Epithelial cell of proximal tubule (primary cell): ENCODE data around the gene ASCC3. TPM values are rescaled to one million over a fixed set of nuclear protein-coding genes. Genes with fewer than 3 reads are reported as not detected.

ENCODE experiments used
- DNase-seq: peaks from one replicate; pipeline ENCODE4 v3.0.0-alpha.2; 2011; ENCODE audit warnings: low read depth
- H3K4me3 ChIP-seq: 2 replicates; pipeline ENCODE4 v1.5.1; 2011; ENCODE audit warnings: low read depth, mild to moderate bottlenecking, low read length
- total RNA-seq: library from RNA; depleted of rRNA; stranded (reverse); fragments of >200 nt; gene quantifications from 2 replicates; pipeline ENCODE4 v1.2.3, GENCODE V29; 2015
- TF ChIP-seq, protein P1 (sequence below): conservative IDR thresholded peaks from 2 replicates; pipeline ENCODE4 v1.5.1; 2012; ENCODE audit warnings: low read depth, mild to moderate bottlenecking, low read length

ASCC3 gene
- total RNA-seq, 1 donor from 2014 or later, result 28.6 TPM

DNA sequence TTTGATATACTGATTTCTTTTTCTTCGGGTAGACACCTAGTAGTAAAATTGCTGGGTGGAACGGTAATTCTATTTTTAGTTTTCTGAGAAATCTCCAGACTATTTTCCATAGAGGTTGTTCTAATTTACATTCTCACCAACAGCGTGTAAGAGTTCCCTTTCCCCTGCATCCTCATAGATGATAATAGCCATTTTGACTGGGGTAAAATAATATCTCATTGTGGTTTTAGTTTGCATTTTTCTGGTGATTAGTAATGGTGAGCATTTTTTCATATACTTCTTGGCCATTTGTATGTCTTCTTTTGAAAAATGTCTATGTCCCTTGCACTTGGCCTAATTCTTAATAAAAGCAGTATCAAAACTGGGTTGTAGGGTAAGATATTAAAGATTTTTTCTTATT lies 267.5 kb downstream of the ASCC3 start:
- TF ChIP-seq, protein P1, sequence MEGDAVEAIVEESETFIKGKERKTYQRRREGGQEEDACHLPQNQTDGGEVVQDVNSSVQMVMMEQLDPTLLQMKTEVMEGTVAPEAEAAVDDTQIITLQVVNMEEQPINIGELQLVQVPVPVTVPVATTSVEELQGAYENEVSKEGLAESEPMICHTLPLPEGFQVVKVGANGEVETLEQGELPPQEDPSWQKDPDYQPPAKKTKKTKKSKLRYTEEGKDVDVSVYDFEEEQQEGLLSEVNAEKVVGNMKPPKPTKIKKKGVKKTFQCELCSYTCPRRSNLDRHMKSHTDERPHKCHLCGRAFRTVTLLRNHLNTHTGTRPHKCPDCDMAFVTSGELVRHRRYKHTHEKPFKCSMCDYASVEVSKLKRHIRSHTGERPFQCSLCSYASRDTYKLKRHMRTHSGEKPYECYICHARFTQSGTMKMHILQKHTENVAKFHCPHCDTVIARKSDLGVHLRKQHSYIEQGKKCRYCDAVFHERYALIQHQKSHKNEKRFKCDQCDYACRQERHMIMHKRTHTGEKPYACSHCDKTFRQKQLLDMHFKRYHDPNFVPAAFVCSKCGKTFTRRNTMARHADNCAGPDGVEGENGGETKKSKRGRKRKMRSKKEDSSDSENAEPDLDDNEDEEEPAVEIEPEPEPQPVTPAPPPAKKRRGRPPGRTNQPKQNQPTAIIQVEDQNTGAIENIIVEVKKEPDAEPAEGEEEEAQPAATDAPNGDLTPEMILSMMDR, result no peak
- H3K4me3 ChIP-seq, result no peak overlapping the region
- DNase-seq, result no peak

DNA sequence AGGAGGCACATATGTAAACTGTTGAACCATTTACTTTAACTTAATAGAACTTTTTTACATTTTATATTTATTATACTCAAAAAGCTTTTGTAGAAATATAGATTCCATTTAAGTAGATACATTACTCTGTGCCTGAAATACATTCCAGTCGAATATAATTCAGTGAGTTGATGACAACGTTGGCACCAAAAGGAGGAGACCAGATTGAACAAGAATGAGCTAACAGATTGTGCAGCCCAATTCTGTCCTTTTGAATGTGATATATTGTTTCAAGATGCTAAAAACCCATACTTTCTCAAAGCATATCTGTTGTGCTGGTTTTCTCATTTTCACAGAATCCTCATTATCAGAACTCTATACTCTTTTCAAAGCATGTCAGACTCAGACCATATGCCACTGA lies 269.0 kb downstream of the ASCC3 start:
- no peak for DNase-seq
- TF ChIP-seq, protein P1, result no peak
- H3K4me3 ChIP-seq, result no peak overlapping the region

DNA sequence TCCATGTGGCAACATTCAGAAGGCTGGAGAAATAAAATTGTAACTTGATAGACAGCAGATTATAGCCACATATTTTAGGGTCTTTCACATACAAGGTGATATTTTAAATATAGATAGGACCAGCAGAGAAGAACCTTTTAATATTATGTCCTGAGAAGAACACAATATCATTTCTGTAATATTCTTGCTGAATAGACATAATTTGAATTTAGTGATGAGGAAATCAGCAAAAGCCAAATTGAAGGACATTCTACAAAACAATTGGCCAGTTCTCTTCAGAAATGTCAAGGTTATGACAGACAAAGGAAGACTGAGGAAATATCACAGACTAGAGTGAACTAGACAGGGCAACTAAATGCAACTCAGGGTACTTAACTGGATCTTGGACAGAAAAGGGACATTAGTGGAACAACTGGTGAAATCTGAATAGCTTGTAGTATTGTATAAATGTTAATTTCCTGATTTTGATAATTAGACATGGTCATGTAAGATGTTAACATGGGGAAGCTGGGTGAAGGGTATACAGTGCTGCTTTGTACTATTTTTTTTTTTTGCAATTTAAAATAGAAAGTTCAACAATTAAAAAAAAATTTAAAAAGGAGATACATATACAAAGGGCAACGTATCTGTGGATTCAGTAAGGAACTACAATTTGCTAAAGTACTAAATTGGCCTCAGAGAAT lies 281.9 kb downstream of the ASCC3 start:
- no peak for DNase-seq
- TF ChIP-seq, protein P1, result no peak
- H3K4me3 ChIP-seq, result no peak overlapping the region

DNA sequence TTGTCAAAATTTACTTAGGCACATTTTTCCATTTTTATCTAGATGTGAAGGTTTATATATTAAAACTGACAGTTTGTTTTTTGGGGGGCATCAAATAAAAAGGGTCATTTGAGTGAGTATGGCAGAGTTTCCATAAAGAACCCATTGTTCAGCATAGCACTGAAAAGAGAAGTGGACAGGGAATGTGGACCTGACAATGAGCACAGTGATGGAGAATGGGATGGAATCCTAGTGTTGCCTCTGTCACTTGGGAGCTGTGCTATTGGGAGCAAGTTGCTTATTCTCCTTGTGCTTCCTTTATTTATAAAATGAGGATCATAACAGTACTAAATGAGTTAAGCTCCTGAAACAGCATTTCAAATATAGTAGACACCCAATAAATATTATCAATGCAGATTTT lies 285.7 kb downstream of the ASCC3 start:
- TF ChIP-seq, protein P1, result no peak
- DNase-seq, result no peak

DNA sequence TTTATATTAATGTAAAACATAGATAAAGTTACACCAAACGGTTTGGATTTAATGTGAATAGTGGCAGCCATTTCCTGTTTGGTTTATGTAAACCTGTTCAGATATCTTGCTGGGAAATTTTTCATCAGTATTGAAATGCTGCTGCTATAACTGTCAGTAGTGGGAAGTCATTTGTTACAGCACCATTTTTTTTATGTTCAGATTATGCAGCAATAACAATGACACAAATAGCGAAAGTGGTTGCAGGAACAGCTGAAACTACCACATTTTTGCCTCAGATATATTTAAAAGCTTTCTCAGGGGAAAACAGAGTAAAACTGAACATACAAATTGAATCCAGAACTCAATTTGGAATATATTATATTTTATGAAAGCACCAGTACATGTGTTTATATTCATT lies 287.6 kb downstream of the ASCC3 start:
- TF ChIP-seq, protein P1, result no peak
- H3K4me3 ChIP-seq, result no peak overlapping the region

More for the DNA sequence above, 285.7 kb downstream of the ASCC3 start:
- H3K4me3 ChIP-seq, result no peak overlapping the region

DNA sequence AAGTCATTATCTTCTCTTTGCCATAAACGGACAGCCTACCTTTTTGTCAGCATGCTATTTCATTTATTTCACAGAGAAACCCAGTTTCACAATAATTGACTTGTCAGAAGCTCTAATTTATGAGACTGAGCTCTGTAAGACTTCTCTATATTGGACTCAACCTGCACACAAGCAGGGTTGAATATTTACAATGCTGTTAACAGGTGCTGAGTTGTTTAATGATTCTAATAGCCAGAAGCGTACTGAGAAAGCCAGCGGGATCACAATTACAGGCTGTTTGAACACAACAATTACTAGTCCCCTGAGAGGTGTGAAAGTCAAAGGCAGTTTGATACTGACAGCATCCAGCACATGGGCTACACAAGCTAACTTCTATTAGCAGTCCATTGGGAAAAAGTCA lies 288.2 kb downstream of the ASCC3 start:
- no peak for DNase-seq
- TF ChIP-seq, protein P1, result no peak
- H3K4me3 ChIP-seq, result no peak overlapping the region

More for the DNA sequence above, 287.6 kb downstream of the ASCC3 start:
- no peak for DNase-seq

DNA sequence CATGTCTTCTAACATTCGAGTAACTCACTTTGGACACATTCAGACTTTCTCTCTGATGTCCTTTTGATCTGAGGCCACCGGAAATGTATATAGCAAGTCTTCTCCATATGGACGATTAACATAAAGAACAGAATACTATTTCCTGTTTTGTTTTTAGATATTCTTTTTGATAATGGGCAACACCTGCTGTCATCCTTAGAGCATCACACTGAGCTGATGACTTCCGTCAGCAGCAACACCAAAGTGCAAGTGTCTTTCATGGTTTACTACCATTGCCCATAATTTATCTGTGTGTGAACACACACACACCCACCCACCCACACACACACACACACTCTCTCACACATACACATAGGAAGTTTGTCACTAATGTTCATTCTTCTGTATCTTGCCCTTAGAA lies 303.7 kb downstream of the ASCC3 start:
- TF ChIP-seq, protein P1, result no peak
- H3K4me3 ChIP-seq, result no peak overlapping the region
- no peak for DNase-seq
